GM21381 (cell line): Measurements from ENCODE around the gene AGAP5.
"Not testable (repeated sequence)": the region's sequence is repeated elsewhere in the genome, so short reads cannot be mapped to it uniquely, and the experiment has no call there.

Experiments used
- ATAC-seq: cut with Tn5 transposase; IDR thresholded peaks from one replicate; pipeline ENCODE4 v1.9.1; 2021; ENCODE audit warnings: mild to moderate bottlenecking, moderate library complexity; ENCODE audit not compliant: unreplicated experiment

AGAP5 gene

GRCh38 chr10:73715179-73716156 is 17.6 kb upstream of the AGAP5 start:
- not testable (repeated sequence) for ATAC-seq

- ATAC-seq = not testable (repeated sequence)
Measured at GRCh38 chr10:73714483-73714882, 16.6 kb upstream of the AGAP5 start.

GRCh38 chr10:73713912-73714311 is 16.0 kb upstream of the AGAP5 start:
- ATAC-seq = not testable (repeated sequence)

- not testable (repeated sequence) for ATAC-seq
Measured at GRCh38 chr10:73711683-73712082, 13.8 kb upstream of the AGAP5 start.

GRCh38 chr10:73708122-73708521 is 10.2 kb upstream of the AGAP5 start:
- ATAC-seq = not testable (repeated sequence)

- ATAC-seq = not testable (repeated sequence)
Measured at GRCh38 chr10:73707628-73708027, 9.7 kb upstream of the AGAP5 start.

- not testable (repeated sequence) for ATAC-seq
Measured at GRCh38 chr10:73706488-73706887, 8.6 kb upstream of the AGAP5 start.

- not testable (repeated sequence) for ATAC-seq
Measured at GRCh38 chr10:73705506-73706072, 7.7 kb upstream of the AGAP5 start.

GRCh38 chr10:73703924-73704323 is 6.0 kb upstream of the AGAP5 start:
- not testable (repeated sequence) for ATAC-seq

- ATAC-seq = not testable (repeated sequence)
Measured at GRCh38 chr10:73698819-73699218, 910 bp upstream of the AGAP5 start.

- not testable (repeated sequence) for ATAC-seq
Measured at GRCh38 chr10:73695302-73695701, 2.6 kb downstream of the AGAP5 start.

GRCh38 chr10:73690755-73691154 is 7.2 kb downstream of the AGAP5 start:
- not testable (repeated sequence) for ATAC-seq

- not testable (repeated sequence) for ATAC-seq
Measured at GRCh38 chr10:73689596-73689995, 8.3 kb downstream of the AGAP5 start.

- ATAC-seq = not testable (repeated sequence)
Measured at GRCh38 chr10:73687641-73688040, 10.3 kb downstream of the AGAP5 start.

GRCh38 chr10:73674546-73674945 is 23.4 kb downstream of the AGAP5 start:
- not testable (repeated sequence) for ATAC-seq

- not testable (repeated sequence) for ATAC-seq
Measured at GRCh38 chr10:73668378-73668777, 29.5 kb downstream of the AGAP5 start.

GRCh38 chr10:73666153-73666809 is 31.6 kb downstream of the AGAP5 start:
- ATAC-seq = not testable (repeated sequence)

- not testable (repeated sequence) for ATAC-seq
Measured at GRCh38 chr10:73665581-73665980, 32.3 kb downstream of the AGAP5 start.

- ATAC-seq = not testable (repeated sequence)
Measured at GRCh38 chr10:73664156-73665040, 33.5 kb downstream of the AGAP5 start.

- not testable (repeated sequence) for ATAC-seq
Measured at GRCh38 chr10:73663621-73664020, 34.3 kb downstream of the AGAP5 start.
